Heart left ventricle (tissue), 13 donors: ENCODE measurements around the gene CREBL2.

Experiments
- CTCF ChIP-seq, 12 donors: fragments of 200-600 bp; sonication (generic) in 4 of 12; IDR thresholded peaks; one replicate each; pipeline versions ENCODE4 v1.5.0 to v1.8.0; 2018 to 2022; ENCODE audit warnings: antibody characterized with exemption in 12 of 12, mild to moderate bottlenecking in 5 of 12
- POLR2A ChIP-seq, 2 donors: fragments of 450-650 bp; IDR thresholded peaks; one replicate each; pipeline ENCODE4 v1.6.1; 2017; ENCODE audit warnings: antibody characterized with exemption in 2 of 2, mild to moderate bottlenecking in 2 of 2, moderate library complexity in 2 of 2
- donor health status: ischemic (EF 13 %, LVEDD 7.1; RV severe dilation, severe dysfunction).
- donor health status: DM: no; HTN: yes; CAD: no.
- donor health status: DM: no; HTN: no; CAD: no.
- donor health status: ischemic (EF 25% LVEDD 6.9; RV normal size, moderate dysfunction).
- donor health status: ischemic (EF 25% LVEDD 5.7; RV mildly dilated, moderate dysfunction).
- donor health status: ischemic (EF 35%, LVEDD 5.7; RV mildly dilated, moderate dysfunction).
- donor health status: nonischemic (EF 11% LVEDD 7.7; RV severe dilation, severe dysfunction).
- donor health status: DM: yes; HTN: yes; CAD: no.
- donor health status: PGD.
- donor health status: ischemic (EF 29% LVEDD 5.4; RV normal size, mild dysfunction).
- donor health status: nonischemic (EF 23%, LVEDD 6.1; RV moderate dilation, normal function).

DNA sequence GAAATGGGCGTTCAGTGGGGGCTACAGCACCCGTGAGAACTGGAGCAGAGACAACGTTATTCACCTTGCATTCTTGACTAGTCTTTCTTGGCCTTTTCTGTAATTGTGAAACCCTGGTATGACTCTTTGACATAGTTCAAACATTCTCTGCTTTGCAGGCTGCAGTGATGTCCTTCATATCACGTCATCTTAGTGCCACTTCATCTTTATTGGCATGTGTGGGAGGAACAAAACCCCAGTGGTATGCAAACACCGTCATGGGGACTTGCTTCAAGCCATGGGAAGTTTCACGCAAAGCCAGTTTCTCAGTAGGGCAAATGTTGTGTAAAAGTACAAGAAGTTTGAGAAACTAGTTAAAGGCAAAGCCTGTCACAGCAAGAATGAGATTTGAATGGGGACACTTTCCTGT is 28.8 kb upstream of the CREBL2 start:
- TF ChIP-seq CTCF (IDR thresholded peaks at IDR 0.05) (no peak), POLR2A (IDR thresholded peaks at IDR 0.05) (no peak)
